Measurements from ENCODE around the gene COL18A1.

GRCh38 chr21:45539796-45540600, 135.0 kb downstream of the COL18A1 start:
- TF ChIP-seq CTCF (IDR thresholded peaks at IDR 0.05) (no peak), EZH2 (IDR thresholded peaks at IDR 0.05; ENCODE audit: borderline replicate concordance, insufficient read depth, low read depth, low read length, poor library complexity, severe bottlenecking) (no peak)
